GM12801 (cell line): ENCODE measurements around the gene ELN.

Experiments
- CTCF ChIP-seq: IDR thresholded peaks from one replicate; pipeline ENCODE4 v1.5.1; 2011; ENCODE audit warnings: control low read depth; ENCODE audit not compliant: insufficient read length; ENCODE audit errors: extremely low read depth

The ELN gene

GRCh38 chr7:73985737-73986141, 42.2 kb upstream of the ELN start:
- no peak for TF ChIP-seq CTCF

GRCh38 chr7:73986158-73986631, 41.8 kb upstream of the ELN start:
- no peak for TF ChIP-seq CTCF

GRCh38 chr7:73987298-73987697, 40.7 kb upstream of the ELN start:
- no peak for TF ChIP-seq CTCF

GRCh38 chr7:73988197-73988596, 39.8 kb upstream of the ELN start:
- no peak for TF ChIP-seq CTCF

- TF ChIP-seq CTCF = no peak
Observed at GRCh38 chr7:73991522-73992100, 36.4 kb upstream of the ELN start.

- no peak for TF ChIP-seq CTCF
Observed at GRCh38 chr7:73992101-73992562, 35.8 kb upstream of the ELN start.

- no peak for TF ChIP-seq CTCF
Observed at GRCh38 chr7:73994023-73994422, 34.0 kb upstream of the ELN start.
